Prostate gland (tissue), 2 donors: ENCODE measurements around the gene MYO15B. TPM values are rescaled to one million over a fixed set of nuclear protein-coding genes. Genes with fewer than 3 reads are reported as not detected.

Experiments
- DNase-seq: peaks from one replicate; pipeline ENCODE4 v3.0.0-alpha.2; 2019; ENCODE audit warnings: low spot score
- H3K27ac ChIP-seq, 2 donors: fragments of 200-600 bp; sonication (generic); 2 replicates each; pipeline ENCODE4 v1.5.1; 2017 to 2019
- H3K27me3 ChIP-seq: fragments of 200-600 bp; sonication (generic); replicated peaks from 2 replicates; pipeline ENCODE4 v1.5.1; 2019; ENCODE audit not compliant: insufficient read depth
- H3K36me3 ChIP-seq, 2 donors: fragments of 200-600 bp; sonication (generic); 1 replicate in 1 of 2; 2 replicates in 1 of 2; pipeline versions ENCODE4 v1.5.1 to v1.8.1; 2017 to 2019
- H3K4me1 ChIP-seq: fragments of 200-600 bp; sonication (generic); replicated peaks from 2 replicates; pipeline ENCODE4 v1.5.1; 2019
- H3K4me3 ChIP-seq, 2 donors: fragments of 200-600 bp; sonication (generic); 2 replicates each; pipeline ENCODE4 v1.5.1; 2017 to 2019
- H3K9me3 ChIP-seq: fragments of 200-600 bp; sonication (generic); 2 replicates; pipeline ENCODE4 v1.5.1; 2017
- POLR2A ChIP-seq: fragments of 450-650 bp; IDR thresholded peaks from one replicate; pipeline ENCODE4 v1.6.1; 2016; ENCODE audit warnings: antibody characterized with exemption, mild to moderate bottlenecking
- POLR2AphosphoS5 ChIP-seq: sonication (generic); formaldehyde crosslinking; IDR thresholded peaks from one replicate; pipeline ENCODE4 v1.6.1; 2017; ENCODE audit warnings: antibody characterized with exemption
- WGBS: methylation state at CpG from one replicate; pipeline ENCODE4 v1.1.5; 2018; 5-methylcytosine and 5-hydroxymethylcytosine counted together
- intact Hi-C: fragments of 100-400 bp; cut with DNase I; formaldehyde crosslinking; loops from one replicate; pipeline ENCODE4 v1.14.2; 2022
- total RNA-seq, 2 donors: library from RNA; depleted of rRNA; stranded (reverse); fragments of >200 nt; gene quantifications; one replicate each; pipeline ENCODE4 v1.1.0, GENCODE V29; 2016
- TF ChIP-seq, protein P1 (sequence below), 4 experiments: fragments of 200-600 bp in 2 of 4; fragments of 450-650 bp in 2 of 4; sonication (generic) in 2 of 4; IDR thresholded peaks; 1 replicate in 3 of 4; 2 replicates in 1 of 4; pipeline ENCODE4 v1.5.1; 2016 to 2019; ENCODE audit warnings: antibody characterized with exemption in 4 of 4, mild to moderate bottlenecking in 2 of 4, moderate library complexity in 2 of 4

The MYO15B gene
- total RNA-seq, 2 donors from 2014 or later = 86.5 to 214 TPM

- H3K4me1 ChIP-seq = peaks cover 13% of the 10 kb centered on the region
- no peaks in the 10 kb centered on the region for H3K27me3 ChIP-seq
- H3K27ac ChIP-seq = peak overlapping the region; percentile 33 to 67
- H3K9me3 ChIP-seq = no peaks in the 10 kb centered on the region
- 47% methylated on average over 17 of the region's 17 CpGs for WGBS
- TF ChIP-seq POLR2AphosphoS5 (peak; percentile 57), POLR2A (peak; percentile 57)
- TF ChIP-seq, protein P1, sequence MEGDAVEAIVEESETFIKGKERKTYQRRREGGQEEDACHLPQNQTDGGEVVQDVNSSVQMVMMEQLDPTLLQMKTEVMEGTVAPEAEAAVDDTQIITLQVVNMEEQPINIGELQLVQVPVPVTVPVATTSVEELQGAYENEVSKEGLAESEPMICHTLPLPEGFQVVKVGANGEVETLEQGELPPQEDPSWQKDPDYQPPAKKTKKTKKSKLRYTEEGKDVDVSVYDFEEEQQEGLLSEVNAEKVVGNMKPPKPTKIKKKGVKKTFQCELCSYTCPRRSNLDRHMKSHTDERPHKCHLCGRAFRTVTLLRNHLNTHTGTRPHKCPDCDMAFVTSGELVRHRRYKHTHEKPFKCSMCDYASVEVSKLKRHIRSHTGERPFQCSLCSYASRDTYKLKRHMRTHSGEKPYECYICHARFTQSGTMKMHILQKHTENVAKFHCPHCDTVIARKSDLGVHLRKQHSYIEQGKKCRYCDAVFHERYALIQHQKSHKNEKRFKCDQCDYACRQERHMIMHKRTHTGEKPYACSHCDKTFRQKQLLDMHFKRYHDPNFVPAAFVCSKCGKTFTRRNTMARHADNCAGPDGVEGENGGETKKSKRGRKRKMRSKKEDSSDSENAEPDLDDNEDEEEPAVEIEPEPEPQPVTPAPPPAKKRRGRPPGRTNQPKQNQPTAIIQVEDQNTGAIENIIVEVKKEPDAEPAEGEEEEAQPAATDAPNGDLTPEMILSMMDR (IDR thresholded peaks at IDR 0.05) = no peak
- peaks cover 0 to 6% of the 10 kb centered on the region in 2 donors for H3K36me3 ChIP-seq
- DNase-seq = peak; percentile 61
- H3K4me3 ChIP-seq = no peak overlapping the region
- intact Hi-C loops = no loop called here
These were observed 58.5 kb downstream of the MYO15B start for GRCh38 chr17:75645889-75646637.

DNA sequence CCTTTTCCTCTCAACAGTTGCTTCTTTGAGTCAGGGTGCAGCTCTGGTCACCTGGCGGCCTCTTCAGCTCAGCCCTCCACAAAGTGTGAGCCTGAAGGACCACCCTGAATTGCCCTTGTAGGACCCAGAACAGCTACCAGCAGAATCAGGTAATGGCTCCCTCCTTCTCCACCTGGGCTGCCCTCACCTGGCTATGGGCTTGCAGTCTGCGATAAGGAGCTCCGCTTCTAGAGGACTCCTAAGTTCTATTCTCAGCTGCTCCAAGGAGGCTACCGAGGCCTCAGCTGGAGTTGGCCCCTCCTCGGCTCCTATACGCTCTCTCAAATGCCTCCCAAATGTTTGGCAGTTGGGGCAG, 59.0 kb downstream of the MYO15B start:
- Histone ChIP-seq H3K27ac (peak overlapping the region; percentile 33 to 67), H3K4me3 (no peak overlapping the region), H3K36me3 (peaks cover 0 to 6% of the 10 kb centered on the region in 2 donors), H3K27me3 (no peaks in the 10 kb centered on the region), H3K4me1 (peaks cover 13% of the 10 kb centered on the region), H3K9me3 (no peaks in the 10 kb centered on the region)
- TF ChIP-seq POLR2A (no peak), POLR2AphosphoS5 (no peak)
- TF ChIP-seq, protein P1 (IDR thresholded peaks at IDR 0.05) = no peak
- WGBS = 92% methylated on average over 6 of the region's 6 CpGs
- intact Hi-C loops = no loop called here
- no peak for DNase-seq

GRCh38 chr17:75647061-75647460, 59.5 kb downstream of the MYO15B start:
- Histone ChIP-seq H3K4me3 (no peak overlapping the region), H3K9me3 (no peaks in the 10 kb centered on the region), H3K27me3 (no peaks in the 10 kb centered on the region), H3K36me3 (peaks cover 0 to 6% of the 10 kb centered on the region in 2 donors), H3K27ac (no peak overlapping the region), H3K4me1 (peaks cover 11% of the 10 kb centered on the region)
- DNase-seq = no peak
- TF ChIP-seq POLR2AphosphoS5 = no peak
- TF ChIP-seq, protein P1 (IDR thresholded peaks at IDR 0.05) = no peak
- intact Hi-C loops = no loop called here
- WGBS = 74% methylated on average over 7 of the region's 7 CpGs

- Histone ChIP-seq H3K4me1 (peaks cover 2% of the 10 kb centered on the region), H3K36me3 (peaks cover 0 to 6% of the 10 kb centered on the region in 2 donors), H3K4me3 (no peak overlapping the region), H3K9me3 (no peaks in the 10 kb centered on the region), H3K27me3 (no peaks in the 10 kb centered on the region), H3K27ac (no peak overlapping the region)
- WGBS = 94% methylated on average over 7 of the region's 7 CpGs
- TF ChIP-seq, protein P1 (IDR thresholded peaks at IDR 0.05) = no peak
- no peak for TF ChIP-seq POLR2AphosphoS5
- TF ChIP-seq POLR2A = no peak
- DNase-seq = no peak
- intact Hi-C loops = no loop called here
These were observed 60.3 kb downstream of the MYO15B start for GRCh38 chr17:75647921-75648320.

- no peak for TF ChIP-seq POLR2AphosphoS5
- peaks cover 0 to 6% of the 10 kb centered on the region in 2 donors for H3K36me3 ChIP-seq
- intact Hi-C loops = no loop called here
- H3K27me3 ChIP-seq = no peaks in the 10 kb centered on the region
- H3K27ac ChIP-seq = no peak overlapping the region
- WGBS = 86% methylated on average over 6 of the region's 6 CpGs
- H3K9me3 ChIP-seq = no peaks in the 10 kb centered on the region
- no peak overlapping the region for H3K4me3 ChIP-seq
- DNase-seq = no peak
- no peaks in the 10 kb centered on the region for H3K4me1 ChIP-seq
These were observed 62.1 kb downstream of the MYO15B start for GRCh38 chr17:75649687-75650086.
